ENCODE measurements around the gene ERI2. TPM values are rescaled to one million over a fixed set of nuclear protein-coding genes. Genes with fewer than 3 reads are reported as not detected.
A peak's percentile ranks its signal among the peaks of the same experiment; 100 is the strongest.
"Not testable (repeated sequence)": the region's sequence is repeated elsewhere in the genome, so short reads cannot be mapped to it uniquely, and the experiment has no call there.

Gene ERI2
- total RNA-seq, 1 donor from 2014 or later = 27.1 TPM

DNA sequence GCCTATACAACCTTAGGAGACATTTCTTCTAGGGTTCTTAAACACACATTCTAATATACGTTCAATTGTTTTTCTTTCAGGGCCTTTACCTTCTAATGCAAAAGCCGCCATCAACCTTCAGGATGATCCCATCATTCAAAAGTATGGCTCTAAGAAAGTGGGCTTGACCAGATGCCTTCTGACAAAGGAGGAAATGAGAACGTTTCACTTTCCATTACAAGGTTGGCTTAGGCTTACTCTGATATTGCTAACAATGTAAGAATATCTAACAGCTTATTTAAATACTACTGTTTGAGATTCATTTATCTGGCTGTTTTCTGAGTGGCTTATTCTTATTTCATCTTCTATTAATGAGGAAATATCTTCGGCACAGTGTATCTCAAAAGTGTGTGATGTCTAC is 15.4 kb upstream of the ERI2 start:
- no peak for DNase-seq (ENCODE audit: low read depth)

- no peak for DNase-seq (ENCODE audit: low read depth)
These were observed 12.8 kb upstream of the ERI2 start for GRCh38 chr16:20818929-20819585.

DNA sequence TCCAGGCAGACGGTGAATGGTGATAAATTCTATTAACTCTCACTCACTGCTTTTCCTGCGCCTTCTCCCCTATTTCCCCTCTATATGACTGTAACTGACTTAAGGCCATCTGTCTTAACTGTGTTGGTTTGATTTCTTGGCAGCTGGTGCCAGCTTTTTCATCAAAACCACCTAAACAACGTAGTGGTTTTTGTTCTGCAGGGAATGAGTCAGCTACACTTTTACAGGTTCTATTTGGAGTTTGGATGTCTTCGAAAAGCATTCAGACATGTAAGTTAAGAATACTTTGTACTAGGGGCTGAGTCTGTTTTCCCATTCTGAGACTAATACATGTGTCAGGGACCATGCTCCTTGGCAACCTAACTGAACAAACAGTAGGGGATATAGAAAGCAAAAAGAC is 8.5 kb upstream of the ERI2 start:
- DNase-seq (ENCODE audit: low read depth) = no peak

GRCh38 chr16:20812510-20812909 is 6.2 kb upstream of the ERI2 start:
- no peak for DNase-seq (ENCODE audit: low read depth)

GRCh38 chr16:20811889-20812439 is 5.7 kb upstream of the ERI2 start:
- no peak for DNase-seq (ENCODE audit: low read depth)

GRCh38 chr16:20807862-20808261 is 1.6 kb upstream of the ERI2 start:
- DNase-seq (ENCODE audit: low read depth) = no peak

- not testable (repeated sequence) for DNase-seq (ENCODE audit: low read depth)
These were observed 546 bp downstream of the ERI2 start for GRCh38 chr16:20805684-20806167.

GRCh38 chr16:20803561-20804214 is 2.6 kb downstream of the ERI2 start:
- DNase-seq (ENCODE audit: low read depth) = no peak

DNA sequence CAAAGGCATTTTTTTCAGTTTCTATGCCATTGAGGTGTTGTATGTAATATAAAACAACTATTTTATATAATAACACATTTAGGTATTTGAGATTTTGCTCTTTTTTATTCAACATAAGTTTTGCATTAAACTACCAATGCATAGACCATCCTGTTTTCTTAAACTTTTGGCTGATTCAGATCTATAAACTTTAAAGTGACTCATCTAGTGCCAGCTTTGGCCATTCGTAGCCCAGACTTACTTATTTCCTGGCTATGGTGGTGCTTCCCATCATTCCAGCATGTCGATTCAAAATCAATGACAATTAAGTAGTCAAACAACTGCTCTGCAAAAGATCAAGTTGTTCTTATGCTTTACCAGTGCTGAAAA is 3.1 kb downstream of the ERI2 start:
- no peak for DNase-seq (ENCODE audit: low read depth)

DNA sequence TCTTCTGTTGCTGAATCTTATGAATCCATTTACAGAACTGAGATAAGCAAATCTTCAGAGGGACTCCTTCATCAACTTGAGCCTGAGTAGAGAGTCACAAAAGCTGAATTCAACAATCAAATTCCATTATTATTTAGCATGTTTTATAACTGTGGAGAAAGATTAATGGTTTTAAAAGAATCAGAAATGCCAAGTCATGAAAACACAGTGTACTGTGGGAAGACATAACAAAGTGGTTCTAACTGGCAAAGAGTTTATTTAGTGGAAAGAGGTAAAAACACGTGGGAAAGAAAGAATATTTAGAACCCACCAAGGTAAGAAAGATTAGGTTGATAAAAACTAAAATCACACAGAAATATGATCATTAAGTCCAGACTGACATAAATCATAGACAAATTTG is 5.0 kb downstream of the ERI2 start:
- DNase-seq (ENCODE audit: low read depth) = no peak

DNA sequence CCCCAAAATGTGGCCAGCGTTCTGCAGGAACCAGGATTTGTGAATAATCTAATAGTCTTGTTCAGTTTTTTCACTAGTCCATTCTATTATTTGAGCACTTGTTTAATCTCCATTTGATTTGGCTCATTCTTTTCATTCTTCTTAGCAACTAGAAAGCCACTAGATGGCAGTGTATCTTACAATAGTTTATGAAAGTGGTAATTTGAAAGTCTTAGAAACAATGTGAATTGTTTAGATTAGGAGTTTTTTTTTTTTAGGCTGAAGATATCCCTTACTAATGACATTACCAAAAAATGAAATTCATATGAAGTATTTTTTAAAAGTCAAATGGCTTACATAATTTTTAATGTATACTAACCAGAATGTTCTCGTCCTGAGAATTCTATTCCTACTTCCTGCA is 6.7 kb downstream of the ERI2 start:
- DNase-seq (ENCODE audit: low read depth) = peak; percentile 24

DNA sequence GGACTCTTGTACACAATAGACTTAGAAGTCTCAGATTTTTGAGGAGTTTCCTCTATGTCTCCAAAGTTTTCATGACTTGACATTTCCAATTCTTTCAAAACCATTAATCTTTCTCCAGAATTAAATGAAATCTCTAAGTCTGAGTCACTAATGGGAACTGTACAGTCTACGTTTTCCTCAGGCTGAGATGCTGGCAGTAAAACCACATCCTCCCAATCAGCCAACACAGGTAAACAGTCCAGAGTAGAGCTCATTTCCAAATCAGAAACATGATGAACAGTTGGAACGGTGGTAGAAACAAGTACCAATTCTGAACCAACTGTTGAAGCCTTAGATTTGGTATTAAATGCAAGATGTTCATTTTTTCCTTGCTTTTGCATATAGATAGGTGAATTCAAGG is 7.9 kb downstream of the ERI2 start:
- DNase-seq (ENCODE audit: low read depth) = no peak

DNA sequence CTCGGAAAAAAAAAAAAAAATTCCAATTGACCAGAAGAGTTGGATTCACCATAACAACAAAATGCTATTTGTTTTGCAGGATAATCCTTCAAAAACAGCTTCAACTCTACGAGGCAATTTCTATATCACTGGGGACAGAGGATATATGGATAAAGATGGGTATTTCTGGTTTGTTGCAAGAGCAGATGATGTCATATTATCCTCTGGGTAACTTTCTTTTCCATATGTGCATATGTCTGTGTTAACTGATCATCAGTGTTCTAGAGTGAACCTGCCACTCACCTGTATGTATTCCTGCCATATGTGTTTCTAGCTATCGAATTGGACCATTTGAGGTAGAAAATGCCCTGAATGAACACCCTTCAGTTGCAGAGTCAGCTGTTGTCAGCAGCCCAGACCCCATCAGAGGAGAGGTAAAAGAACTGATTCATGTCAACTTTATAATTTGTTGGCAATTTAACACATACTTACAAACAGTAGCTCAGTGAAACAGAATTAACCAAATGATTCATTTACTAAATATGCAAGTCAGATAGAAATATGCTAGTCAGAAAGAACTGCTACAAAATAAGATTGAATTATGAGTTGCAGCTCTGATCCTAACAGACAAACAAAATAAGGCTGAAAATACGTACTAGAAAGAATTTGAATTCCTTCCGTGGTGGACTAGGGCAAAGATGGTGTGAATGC is 14.2 kb downstream of the ERI2 start:
- peak; percentile 17 for DNase-seq (ENCODE audit: low read depth)

DNA sequence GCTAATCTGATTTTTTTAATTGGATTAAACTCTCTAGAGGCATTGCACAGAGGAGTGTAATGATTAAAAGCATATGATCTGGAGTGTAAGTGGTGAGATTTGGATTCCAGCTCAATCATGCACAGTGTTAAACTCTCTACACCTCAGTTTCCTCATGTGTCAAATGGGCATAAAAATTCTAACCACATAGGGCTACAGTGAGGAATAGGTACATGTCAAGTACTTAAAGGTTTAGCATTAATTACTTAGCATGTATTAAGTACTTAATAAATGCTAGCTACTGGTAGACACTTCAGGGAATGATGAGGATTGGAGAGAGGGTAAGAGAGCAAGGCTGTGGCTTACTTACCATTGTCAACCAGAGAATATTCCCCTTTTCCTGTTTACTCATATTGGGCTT is 17.1 kb downstream of the ERI2 start:
- DNase-seq (ENCODE audit: low read depth) = no peak

DNA sequence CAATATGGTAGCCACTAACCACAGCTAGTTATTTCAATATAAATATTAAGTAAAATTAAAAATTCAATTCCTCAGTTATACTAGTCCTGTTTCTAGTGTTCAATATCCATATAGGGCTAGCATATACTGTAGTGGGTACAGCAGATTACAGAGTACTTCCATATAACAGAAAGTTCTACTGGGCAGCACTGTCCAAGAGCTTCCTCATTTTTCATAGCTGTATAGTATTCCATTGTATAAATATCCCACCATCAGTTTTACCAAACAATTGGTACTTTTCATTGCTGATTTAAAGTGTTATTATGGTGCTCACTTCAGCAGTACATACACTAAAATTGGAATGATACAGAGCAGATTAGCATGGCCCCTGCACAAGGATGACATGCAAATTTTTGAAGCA is 22.1 kb downstream of the ERI2 start:
- no peak for DNase-seq (ENCODE audit: low read depth)

DNA sequence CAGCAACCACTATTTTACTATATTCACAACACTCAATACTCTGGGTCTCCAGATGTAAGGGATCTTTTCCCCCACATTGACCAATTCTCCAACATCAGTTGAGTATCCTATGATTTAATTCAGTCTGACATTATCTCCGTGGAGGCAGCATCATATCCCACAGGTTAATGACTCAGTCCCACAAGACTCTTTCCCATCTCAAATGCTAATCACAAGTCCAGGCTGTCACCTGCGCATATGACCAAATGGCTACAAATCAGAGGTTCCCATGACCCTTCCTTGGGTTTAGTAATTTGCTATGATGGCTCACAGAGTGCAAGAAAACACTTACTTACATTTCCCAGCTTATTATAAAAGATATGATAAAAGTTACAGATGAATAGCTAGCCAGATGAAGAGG is 23.8 kb downstream of the ERI2 start:
- DNase-seq (ENCODE audit: low read depth) = no peak

GRCh38 chr16:20781697-20782096 is 24.6 kb downstream of the ERI2 start:
- DNase-seq (ENCODE audit: low read depth) = no peak

DNA sequence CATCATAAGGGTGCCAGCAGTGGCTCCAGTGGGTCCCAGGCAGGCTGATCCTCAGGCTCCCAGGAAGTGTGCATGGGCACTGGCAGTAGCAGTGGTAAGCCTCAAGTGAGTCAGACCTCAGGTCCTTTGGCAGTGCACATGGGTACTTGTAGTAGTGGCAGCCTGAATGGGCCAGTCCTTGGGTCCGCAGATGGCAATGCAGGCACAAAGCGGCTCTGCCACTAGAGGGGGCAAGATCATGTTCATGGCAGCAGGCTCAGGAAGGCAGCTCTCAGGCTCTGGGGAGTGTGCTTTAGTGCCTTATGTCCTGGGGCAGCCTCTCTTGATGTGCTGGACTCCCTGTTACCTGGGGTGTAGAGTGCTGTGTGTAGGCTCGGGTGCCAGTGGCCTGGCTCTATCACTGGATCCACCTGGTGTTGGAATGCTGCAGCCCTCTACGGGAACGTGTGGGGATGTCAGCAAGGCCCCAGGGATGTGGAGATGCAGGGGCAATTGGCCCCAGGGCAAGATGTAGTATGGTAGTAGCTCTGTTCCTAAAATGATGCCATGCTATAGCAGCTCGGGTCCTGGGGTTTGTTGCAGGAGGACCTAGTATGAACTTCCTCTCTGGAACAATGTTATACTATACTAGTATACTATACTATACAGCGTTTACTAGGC is 31.4 kb downstream of the ERI2 start:
- peak; percentile 63 for DNase-seq (ENCODE audit: low read depth)

- DNase-seq (ENCODE audit: low read depth) = no peak
These were observed 32.6 kb downstream of the ERI2 start for GRCh38 chr16:20773679-20774078.

DNA sequence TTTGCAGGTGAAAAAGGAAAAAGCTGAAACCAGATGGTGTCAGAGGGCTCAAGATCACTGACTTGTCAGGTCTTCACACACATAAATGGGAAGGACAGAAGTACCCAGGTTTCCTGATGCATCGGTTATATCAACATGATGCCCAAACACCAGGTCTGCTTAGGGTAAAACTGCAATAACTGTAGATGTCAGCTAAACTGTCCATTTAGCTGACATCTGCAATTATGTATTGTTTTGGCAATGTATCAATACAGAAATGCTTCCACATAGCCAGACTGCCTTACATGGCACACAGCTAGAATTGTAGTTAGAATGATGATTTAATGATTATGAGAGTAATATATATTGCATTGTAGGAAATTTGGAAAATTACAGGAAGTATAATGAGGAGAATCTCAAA is 37.5 kb downstream of the ERI2 start:
- DNase-seq (ENCODE audit: low read depth) = no peak

DNA sequence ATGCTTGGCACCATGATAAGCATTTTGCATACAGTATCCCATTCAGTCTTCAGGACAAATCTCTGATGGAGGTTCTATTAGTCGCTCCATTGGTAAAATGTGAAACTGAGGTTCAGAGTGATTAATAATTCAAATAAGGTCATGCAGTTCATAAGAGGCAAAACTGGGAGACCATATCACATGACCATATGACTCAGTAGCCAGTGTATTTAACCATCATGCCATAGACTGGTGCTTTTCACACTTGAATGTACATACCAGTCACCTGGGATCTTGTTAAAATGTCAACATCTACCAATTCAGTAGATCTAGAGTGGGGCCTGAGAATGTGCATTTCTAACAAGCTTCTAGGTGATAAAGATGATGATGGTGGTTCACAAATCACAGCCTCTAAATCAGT is 38.2 kb downstream of the ERI2 start:
- no peak for DNase-seq (ENCODE audit: low read depth)

DNA sequence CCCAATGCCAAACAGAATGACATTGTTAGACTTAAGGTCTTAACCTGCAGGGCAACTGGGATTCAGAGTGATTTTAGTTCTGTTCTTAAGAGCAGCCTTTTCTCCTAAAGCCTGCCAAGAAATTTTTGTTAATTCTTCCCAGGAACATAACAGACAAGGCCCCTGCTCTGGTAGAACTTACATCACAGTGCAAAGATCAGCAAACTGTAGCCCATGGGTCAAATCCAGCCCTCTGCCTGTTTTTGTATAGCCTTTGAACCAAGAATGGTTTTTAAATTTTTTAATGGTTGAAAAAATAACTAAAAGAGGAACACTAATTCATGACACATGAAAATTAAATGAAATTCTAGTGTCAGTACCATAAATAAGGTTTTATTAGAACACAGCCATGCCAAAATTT is 38.7 kb downstream of the ERI2 start:
- DNase-seq (ENCODE audit: low read depth) = no peak

Data from myocyte (in vitro differentiated cells).